HG02973 (cell line): ENCODE measurements around the gene THSD4.

ENCODE experiments used
- ATAC-seq: cut with Tn5 transposase; IDR thresholded peaks from one replicate; pipeline ENCODE4 v1.9.1; 2021; ENCODE audit warnings: moderate library complexity; ENCODE audit not compliant: unreplicated experiment

The THSD4 gene

GRCh38 chr15:71288348-71288955 is 173.2 kb downstream of the THSD4 start:
- ATAC-seq: no peak

DNA sequence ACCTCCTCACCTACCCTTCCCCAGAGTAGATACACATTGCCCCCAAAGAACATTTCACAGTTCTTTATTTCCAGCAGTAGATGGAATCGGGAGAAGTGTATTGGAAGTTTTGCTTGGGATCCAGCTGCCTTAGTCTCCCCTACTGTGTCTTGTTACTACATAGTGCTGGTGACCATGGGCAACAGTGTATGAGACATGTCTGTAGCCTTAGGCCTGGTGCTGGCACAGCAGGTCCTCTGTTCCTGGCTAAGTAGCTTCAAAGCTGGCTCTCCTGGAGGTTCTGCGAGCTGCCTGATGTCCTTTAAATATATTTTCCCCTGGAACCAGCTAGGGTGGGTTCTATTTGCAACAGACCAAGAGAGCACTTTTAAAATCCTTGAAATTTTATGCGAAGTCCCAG is 174.7 kb downstream of the THSD4 start:
- no peak for ATAC-seq

- ATAC-seq: no peak
Measured at GRCh38 chr15:71290881-71291635, 175.8 kb downstream of the THSD4 start.

DNA sequence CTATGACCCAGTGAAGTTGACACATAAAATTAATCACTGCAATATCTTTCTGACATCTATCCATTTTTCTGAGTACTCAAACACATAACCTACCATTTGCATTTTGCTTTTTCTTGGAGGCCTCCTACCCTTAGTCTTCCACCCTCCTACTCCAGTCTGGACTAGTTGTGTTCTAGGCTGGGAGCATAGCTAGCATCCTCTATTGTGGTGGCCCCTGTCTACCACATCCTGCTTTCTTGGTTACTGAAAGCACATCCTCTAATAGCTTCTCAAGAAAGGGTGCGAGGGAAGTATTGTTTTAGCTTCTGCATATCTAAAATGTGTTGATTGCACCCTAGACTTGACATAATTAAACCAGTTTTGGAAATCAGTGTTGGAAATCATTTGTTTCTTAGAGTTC is 176.5 kb downstream of the THSD4 start:
- ATAC-seq: no peak

DNA sequence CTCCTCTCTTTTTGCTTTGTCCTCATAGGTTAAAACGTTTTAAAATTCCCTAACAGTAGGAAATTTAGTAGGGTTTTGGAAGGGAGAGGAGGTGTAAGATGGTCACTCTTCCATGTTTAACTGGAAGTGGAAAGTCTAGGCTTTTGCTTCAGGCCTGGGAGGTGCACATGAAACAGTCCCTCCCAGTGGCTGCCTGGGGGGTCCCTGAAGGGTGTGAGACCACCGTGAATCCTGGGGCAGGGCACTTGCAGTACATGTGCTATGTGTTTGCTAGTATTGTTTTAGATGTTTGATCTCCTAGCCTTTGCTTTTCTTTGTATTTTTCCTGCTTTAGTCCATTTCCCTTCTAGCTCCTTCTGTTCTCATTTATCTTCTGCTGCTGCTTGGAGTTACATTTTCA is 178.5 kb downstream of the THSD4 start:
- no peak for ATAC-seq

GRCh38 chr15:71294251-71294910 is 179.1 kb downstream of the THSD4 start:
- no peak for ATAC-seq

DNA sequence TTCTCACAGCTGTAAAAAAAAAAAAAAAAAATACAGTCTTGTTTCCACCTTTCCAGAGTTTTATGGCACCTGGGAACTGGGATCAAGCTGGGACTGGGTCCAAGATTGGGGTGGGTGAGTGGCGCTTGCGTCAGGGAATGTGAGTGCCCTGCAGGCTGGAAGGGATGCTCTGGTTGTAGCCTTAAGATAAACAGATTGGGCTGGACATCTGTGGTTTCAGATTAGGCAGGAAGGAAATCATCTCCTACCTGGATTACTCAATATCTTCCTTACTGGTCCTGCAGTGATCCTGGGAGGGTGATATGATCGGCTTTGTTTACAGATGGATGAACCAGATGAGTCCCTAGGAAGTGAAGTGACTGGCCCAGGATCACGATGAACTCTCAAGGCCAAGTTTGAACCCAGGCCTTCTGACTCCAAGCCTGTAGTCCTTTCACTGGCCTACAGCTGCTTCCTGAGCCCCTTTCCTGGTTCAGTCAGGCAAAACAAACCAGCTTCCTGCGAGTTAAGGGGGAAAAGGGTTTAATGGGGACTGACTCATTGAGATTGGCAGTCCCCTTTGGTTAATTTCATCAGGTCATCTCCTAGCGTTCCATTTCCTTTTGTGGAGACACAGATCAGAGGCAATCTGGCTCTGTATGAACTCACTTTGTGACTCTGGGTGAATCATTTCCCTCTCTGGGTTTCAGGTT is 179.8 kb downstream of the THSD4 start:
- ATAC-seq: no peak

DNA sequence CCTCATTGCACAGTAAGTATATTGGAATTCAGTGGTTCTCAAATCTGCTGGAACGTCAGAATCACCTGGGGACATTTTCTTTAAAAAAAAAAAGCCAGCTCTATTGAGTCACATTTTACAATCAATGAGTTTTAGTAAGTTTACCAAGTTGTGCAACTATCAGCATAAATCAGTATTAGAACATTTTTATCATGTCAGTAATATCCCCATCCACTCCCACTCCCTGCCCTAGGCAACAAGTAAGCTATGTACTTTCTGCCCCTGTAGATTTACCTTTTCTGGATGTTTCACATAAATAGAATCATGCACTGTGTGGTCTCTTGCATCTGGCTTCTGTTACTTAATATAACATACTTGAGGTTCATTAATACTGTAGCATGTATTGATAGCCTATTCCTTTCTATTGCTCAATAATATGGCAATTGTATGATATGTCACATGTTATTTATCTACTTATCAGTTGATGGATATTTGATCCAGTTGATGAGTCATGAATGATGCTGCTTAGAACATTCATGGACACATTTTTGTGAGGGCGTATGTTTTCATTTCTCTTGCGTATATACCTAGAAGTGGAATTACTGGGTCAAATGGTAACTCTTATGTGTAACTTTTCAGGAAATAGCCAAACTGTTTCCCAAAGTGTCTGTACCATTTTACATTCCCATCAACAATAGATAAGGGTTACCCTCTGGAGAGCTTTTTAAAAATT is 180.5 kb downstream of the THSD4 start:
- ATAC-seq: no peak

GRCh38 chr15:71296315-71296679 is 181.0 kb downstream of the THSD4 start:
- no peak for ATAC-seq

DNA sequence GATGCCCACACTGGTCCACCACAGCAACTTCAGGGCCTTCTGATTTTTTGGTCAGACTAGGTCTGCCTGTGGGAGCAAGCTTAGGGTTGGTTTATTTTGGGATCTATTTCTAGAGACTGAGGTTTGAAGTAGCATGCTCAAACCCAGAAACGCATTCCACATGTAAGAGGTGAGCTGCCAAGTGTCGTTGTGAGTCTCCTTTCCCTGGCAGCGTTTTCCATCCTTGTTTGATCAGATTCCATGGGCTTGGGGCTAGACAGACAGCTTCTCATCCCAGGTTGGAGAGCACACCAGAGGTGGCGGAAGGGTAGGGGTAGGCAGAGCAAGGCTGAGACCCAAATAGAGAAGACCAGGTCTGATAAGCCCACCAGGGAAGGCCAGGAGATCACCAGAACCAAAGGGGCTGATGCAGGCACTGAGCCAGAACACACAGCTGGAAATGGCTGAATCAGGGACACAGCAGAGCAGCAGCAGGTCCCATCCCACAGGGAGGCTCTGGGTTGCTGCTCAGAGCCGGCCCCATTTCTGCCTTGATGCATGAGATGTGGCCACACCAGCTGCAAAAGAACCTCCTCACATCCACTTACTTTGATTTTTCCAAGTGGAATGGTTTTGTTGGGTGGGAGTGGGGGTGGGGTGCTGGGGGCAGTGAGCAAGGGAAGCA is 186.8 kb downstream of the THSD4 start:
- no peak for ATAC-seq

DNA sequence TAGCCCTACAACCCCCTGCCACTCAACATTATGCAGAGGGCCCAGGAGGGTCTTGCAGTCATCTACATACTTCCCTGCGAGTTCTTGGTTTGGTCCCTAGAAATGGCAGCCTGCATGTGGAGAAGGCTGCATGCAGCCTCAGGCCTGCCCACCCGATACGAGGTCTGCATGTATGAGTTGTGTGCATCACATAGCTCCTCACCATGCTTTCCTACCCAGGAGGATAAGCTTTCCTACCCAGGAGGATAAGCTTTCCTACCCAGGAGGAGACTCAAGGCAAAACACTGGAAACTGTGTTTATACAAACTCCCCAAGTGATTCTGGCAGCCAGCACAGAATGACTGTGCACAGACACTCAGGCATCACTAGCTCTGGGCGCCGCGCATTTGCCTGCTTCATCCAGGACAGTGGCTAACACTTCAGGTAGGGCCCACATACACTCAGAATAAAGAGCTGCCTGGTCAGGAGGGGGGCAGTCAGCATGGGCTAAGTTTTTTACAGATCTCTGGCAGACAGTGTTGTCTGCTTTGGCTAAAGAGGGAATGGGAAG is 187.7 kb downstream of the THSD4 start:
- no peak for ATAC-seq

- ATAC-seq: no peak
Measured at GRCh38 chr15:71303977-71304376, 188.7 kb downstream of the THSD4 start.

DNA sequence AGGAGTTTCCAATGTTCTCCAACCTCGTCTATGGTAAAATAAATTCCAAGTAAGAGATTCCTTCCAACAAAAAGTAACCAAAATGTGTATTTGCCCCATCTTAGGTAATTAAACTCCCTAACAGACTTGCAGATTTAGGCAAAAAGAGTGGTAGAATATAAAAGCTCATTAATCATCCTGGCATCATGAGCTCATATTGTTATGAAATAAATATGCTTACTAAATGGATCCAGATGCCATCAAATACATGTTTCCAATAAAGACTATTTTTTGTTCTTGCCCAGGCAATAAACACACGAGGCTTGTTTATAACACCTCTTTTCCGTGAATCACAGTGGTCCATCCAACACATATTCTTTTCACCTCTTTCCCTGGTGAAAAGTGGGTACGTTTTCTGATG is 189.4 kb downstream of the THSD4 start:
- ATAC-seq: no peak

- no peak for ATAC-seq
Measured at GRCh38 chr15:71306538-71306937, 191.3 kb downstream of the THSD4 start.

GRCh38 chr15:71312194-71312708 is 197.0 kb downstream of the THSD4 start:
- no peak for ATAC-seq

GRCh38 chr15:71312731-71313460 is 197.6 kb downstream of the THSD4 start:
- ATAC-seq: no peak

DNA sequence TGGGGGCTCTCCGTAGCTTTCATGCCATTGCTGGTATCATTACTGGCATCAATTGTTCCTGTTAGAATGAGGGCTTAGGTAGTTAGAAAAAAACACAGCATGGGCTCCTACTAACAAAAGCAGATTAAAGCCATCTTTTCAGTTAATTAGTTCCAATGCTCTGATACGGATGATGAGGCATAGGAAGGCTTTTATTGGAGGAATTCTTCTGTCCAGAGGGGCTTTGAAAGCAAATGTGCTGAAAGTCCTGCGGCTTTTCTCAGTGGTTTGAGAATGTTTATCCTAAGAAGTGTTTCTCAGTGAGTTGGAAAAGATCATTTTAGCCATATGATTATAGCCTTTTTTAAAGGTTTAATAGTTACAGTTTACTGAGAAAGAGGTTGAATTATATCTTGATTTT is 198.5 kb downstream of the THSD4 start:
- ATAC-seq: no peak

GRCh38 chr15:71314956-71315537 is 199.8 kb downstream of the THSD4 start:
- no peak for ATAC-seq

DNA sequence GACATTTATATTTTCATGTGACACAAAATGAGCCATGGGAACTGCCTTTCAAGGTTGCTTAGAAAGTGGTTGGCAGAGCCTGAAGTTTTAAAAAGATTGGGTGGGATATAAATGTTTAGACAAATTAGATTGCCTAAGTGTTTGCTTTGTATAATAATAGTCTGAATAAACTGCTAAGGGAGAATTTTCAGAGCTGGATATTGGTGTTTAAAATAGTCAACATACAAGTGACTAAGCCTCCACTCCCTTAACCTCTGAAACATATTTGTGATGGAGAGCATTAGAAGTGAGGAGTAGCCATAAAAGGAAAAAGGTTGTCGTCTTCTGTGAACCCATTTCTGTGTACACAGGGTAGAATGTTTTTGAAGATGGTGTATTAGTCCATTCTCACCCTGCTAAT is 201.6 kb downstream of the THSD4 start:
- no peak for ATAC-seq
